Adipocyte (in vitro differentiated cells): ENCODE results near the gene PTPRN2.

Source experiments
- DNase-seq: peaks from one replicate; pipeline ENCODE4 v3.0.0-alpha.2; 2015; ENCODE audit warnings: low read depth
- H3K27me3 ChIP-seq: replicated peaks from 2 replicates; pipeline ENCODE4 v1.7.0; 2013; ENCODE audit warnings: mild to moderate bottlenecking, low read length, moderate library complexity; ENCODE audit not compliant: control insufficient read depth, insufficient read depth
- H3K36me3 ChIP-seq: 2 replicates; pipeline ENCODE4 v1.7.0; 2013; ENCODE audit warnings: low read length, mild to moderate bottlenecking, moderate library complexity; ENCODE audit not compliant: control insufficient read depth, insufficient read depth, severe bottlenecking
- H3K4me1 ChIP-seq: 2 replicates; pipeline ENCODE4 v1.7.0; 2013; ENCODE audit warnings: mild to moderate bottlenecking, low read length, moderate library complexity; ENCODE audit not compliant: control insufficient read depth, insufficient read depth
- H3K4me3 ChIP-seq: 2 replicates; pipeline ENCODE4 v1.7.0; 2013; ENCODE audit warnings: mild to moderate bottlenecking, low read length, moderate library complexity
- H3K9ac ChIP-seq: 2 replicates; pipeline ENCODE4 v1.7.0; 2013; ENCODE audit warnings: mild to moderate bottlenecking, low read length, moderate library complexity
- H3K9me3 ChIP-seq: 2 replicates; pipeline ENCODE4 v1.7.0; 2013; ENCODE audit warnings: mild to moderate bottlenecking, low read length, moderate library complexity; ENCODE audit not compliant: control insufficient read depth

PTPRN2 gene

DNA sequence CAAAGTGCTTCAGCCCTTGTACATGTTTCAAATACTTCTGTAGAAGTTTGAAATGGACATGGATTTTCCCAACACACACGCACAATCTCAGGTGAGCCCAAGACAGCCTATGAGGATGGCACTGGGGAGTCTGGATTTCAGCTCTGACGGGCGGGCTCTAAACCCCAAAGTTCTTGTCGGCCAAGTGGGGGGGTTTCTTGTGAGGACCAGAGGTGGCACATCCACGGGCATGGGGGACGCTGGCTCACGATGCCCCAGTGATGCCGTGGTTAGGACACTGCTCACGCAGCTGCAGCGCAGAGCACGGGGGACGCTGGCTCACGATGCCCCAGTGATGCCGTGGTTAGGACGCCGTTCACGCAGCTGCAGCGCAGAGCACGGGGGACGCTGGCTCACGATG lies 970.7 kb downstream of the PTPRN2 start:
- H3K36me3 ChIP-seq, result no peaks in the 10 kb centered on the region
- no peaks in the 10 kb centered on the region for H3K9me3 ChIP-seq
- no peak for DNase-seq

DNA sequence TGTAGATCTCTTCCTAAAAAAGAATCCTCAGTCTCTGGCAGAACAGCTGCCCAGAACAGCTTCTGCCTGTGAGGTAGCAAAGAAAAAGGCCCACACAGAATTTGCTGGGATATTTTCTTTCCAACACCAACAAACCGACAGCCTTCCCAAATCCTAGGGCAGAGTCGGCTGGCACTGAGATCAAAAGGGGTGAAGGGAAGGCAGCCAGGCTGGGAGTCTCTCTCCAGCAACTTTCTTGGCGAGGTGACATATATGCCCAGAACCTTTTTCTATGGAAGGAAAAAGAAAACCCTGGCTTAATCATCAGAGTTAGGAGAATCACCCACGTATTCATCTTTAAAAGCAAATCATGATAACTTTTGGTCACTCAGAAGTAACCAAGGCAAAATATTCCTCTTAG lies 971.2 kb downstream of the PTPRN2 start:
- Histone ChIP-seq H3K36me3 (no peaks in the 10 kb centered on the region), H3K27me3 (peaks cover 15% of the 10 kb centered on the region), H3K9ac (no peak overlapping the region), H3K9me3 (no peaks in the 10 kb centered on the region), H3K4me1 (no peaks in the 10 kb centered on the region), H3K4me3 (no peak overlapping the region)
- DNase-seq, result no peak

More for the DNA sequence above, 970.7 kb downstream of the PTPRN2 start:
- Histone ChIP-seq H3K4me3 (no peak overlapping the region), H3K9ac (no peak overlapping the region), H3K27me3 (peaks cover 14% of the 10 kb centered on the region), H3K4me1 (no peaks in the 10 kb centered on the region)

DNA sequence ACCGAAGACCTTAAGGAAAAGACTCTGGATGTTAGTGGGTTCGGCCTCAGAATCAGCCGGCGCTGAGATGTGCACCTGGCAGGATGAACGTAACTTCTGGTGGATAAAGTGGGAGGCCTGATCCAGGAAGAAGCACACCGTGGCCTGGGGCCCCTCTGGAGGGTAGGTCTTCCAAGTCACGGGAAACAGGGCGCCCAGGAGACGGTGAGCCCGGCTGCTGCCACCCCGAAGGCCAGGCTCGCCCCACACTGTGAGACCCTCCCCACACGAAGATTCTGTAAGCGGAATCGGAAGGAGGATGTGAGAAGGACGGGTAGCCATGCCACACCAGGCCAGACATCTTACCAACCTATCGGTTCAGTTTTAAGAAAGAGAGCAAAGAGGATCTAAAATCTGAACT lies 971.8 kb downstream of the PTPRN2 start:
- Histone ChIP-seq H3K9me3 (no peaks in the 10 kb centered on the region), H3K9ac (no peak overlapping the region), H3K4me1 (no peaks in the 10 kb centered on the region), H3K27me3 (peaks cover 15% of the 10 kb centered on the region), H3K4me3 (no peak overlapping the region), H3K36me3 (no peaks in the 10 kb centered on the region)
- DNase-seq, result no peak

DNA sequence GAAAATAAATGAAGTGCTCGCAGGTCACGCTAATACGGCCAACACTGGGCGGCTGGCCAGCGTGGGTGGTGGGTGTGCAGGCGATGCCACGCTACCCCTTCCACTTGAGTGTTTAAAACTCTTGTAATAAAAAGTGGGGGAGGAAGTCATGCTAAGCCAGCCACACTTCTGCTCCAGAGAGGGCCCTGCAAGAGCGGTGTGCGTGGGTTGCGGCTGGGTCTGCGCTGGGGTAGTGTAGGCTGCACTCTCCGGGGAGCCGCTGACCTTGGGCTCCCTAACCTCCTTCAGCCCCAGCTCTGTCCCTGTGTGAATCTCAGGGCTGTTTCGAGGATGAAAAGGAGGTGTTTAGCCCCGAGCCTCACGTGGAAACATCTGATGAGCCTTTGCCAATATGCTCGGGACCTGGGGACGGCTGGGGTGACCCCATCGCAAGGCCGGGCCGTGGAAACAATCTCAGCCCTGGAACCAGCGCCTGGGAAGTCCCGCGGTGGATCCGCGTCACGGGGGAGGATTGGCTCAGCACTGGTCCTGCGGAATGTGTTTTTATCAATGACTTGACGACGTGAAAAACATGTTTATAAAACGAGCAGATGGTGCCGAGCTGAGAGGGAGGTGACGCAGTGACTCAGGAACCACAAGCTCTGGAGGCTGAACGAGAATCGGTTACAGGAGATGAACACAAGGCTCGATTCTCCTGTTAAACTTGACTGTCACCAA lies 972.4 kb downstream of the PTPRN2 start:
- Histone ChIP-seq H3K27me3 (peaks cover 15% of the 10 kb centered on the region), H3K36me3 (no peaks in the 10 kb centered on the region), H3K9me3 (no peaks in the 10 kb centered on the region)

DNA sequence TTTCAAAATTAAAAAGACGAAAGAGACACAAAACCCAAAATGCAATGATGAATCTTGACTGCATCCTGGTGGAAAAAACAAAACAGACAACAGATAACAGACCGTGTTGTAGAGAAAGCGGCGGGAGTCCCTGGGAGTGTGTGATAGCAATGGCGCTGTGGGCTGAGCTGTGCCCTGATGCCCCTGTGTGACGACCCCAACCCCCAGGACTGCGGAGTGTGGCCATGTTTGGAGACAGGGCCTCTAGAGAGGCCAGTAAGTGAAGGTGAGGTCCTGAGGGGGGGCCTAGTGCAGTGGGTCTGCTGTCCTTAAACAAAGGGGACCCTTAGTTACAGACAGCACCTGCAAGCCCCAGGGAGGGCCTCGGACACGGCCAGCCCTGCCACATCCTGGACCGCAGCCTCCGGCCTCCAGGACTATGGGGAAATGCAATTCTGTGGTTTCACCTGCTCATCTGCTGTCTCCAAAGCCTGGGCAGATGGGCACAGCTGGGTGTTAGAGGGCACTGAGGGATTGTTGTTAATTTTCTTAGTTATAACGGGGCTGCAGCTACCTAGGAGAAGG lies 973.1 kb downstream of the PTPRN2 start:
- Histone ChIP-seq H3K4me3 (no peak overlapping the region), H3K36me3 (no peaks in the 10 kb centered on the region)

More for the DNA sequence above, 972.4 kb downstream of the PTPRN2 start:
- no peak for DNase-seq
- no peak overlapping the region for H3K9ac ChIP-seq
- no peak overlapping the region for H3K4me3 ChIP-seq
- no peaks in the 10 kb centered on the region for H3K4me1 ChIP-seq

DNA sequence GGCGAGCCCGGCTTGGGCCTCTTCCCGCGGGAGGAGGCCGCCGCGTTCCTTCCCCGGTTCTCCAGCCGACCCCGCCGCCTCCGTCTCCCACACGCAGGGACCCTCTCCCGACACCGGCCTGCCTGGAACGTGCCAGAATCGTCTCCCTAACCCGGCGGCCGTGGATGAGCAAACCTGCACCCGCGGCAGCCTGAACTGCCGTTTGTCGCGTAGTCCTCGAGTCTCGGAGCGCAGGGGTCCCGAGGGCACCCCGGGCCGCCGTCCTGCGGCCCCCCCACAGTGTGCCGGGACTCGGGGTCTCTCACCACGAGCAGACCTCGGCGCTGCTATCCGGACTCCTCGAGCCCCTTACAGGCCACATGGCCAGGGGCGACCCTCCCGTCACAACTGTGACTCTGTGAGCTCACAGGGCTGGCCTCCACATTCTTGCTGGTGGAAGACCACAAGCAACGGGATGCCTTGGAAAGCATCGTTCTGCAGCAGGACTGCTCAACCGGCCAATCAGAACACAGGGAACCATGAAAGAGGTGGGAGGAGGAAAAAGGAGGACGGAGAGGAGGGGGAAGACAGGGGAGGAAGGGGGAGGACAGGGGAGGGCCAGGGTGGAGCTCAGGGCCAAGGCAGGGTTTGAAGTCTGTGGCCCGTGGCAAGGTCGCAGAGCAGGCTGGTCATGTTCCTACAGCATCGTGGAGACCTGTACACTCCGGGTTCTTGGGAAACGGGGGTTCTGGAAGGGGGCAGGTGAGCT lies 973.9 kb downstream of the PTPRN2 start:
- H3K36me3 ChIP-seq, result no peaks in the 10 kb centered on the region
- H3K4me1 ChIP-seq, result no peaks in the 10 kb centered on the region
- no peak overlapping the region for H3K9ac ChIP-seq
- no peak for DNase-seq
- peak overlapping the region; percentile 62 for H3K4me3 ChIP-seq
- H3K27me3 ChIP-seq, result peaks cover 15% of the 10 kb centered on the region
- no peaks in the 10 kb centered on the region for H3K9me3 ChIP-seq

More for the DNA sequence above, 973.1 kb downstream of the PTPRN2 start:
- no peaks in the 10 kb centered on the region for H3K4me1 ChIP-seq
- DNase-seq, result no peak
- H3K27me3 ChIP-seq, result peaks cover 15% of the 10 kb centered on the region
- no peaks in the 10 kb centered on the region for H3K9me3 ChIP-seq
- no peak overlapping the region for H3K9ac ChIP-seq

DNA sequence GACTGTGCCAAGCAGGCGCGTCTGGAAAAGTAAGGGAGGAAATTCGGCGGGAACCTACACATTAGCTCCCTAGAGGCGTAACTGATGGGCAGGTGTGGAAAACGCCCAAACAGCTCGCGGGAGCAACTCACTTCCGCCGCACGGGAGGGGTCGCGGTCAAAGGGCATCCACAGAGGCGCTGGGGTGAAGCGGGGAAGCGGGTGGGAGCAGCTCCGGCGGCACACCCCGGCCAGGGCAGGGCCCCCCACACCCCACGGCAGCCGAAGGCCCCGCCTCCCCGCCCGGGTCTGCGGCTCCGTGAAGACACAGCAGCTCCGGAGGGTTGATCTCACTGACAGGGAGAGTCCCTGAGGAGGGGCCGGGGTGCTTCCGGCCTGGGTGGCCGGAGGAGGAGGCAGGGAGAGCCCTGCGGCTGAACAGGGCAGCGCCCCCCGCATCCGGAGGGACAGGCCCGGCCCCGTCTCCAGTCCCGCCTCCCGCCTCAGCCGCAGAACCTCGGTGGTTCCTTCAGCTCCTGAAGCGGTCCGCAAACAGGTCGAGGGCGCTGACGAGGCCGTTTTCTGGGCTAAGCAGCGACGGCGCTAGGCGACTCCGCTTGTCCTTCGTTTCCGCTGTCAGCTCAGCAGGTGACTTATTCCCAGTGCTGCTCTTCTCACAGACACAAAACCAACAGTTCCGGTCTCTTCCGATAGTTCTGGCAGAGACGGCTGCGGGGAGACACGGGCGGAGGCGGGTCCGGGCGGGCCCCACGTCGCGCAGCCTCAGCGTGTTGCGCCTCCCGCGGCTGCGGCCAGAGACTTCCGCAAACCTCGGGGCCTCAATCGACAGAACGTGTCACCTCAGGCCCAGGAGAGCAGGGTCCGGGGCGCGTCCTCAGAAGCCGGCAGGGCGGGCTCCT lies 974.7 kb downstream of the PTPRN2 start:
- Histone ChIP-seq H3K4me1 (no peaks in the 10 kb centered on the region), H3K9ac (no peak overlapping the region), H3K27me3 (peaks cover 15% of the 10 kb centered on the region), H3K4me3 (peak overlapping the region; percentile 62), H3K36me3 (no peaks in the 10 kb centered on the region), H3K9me3 (no peaks in the 10 kb centered on the region)
- no peak for DNase-seq

DNA sequence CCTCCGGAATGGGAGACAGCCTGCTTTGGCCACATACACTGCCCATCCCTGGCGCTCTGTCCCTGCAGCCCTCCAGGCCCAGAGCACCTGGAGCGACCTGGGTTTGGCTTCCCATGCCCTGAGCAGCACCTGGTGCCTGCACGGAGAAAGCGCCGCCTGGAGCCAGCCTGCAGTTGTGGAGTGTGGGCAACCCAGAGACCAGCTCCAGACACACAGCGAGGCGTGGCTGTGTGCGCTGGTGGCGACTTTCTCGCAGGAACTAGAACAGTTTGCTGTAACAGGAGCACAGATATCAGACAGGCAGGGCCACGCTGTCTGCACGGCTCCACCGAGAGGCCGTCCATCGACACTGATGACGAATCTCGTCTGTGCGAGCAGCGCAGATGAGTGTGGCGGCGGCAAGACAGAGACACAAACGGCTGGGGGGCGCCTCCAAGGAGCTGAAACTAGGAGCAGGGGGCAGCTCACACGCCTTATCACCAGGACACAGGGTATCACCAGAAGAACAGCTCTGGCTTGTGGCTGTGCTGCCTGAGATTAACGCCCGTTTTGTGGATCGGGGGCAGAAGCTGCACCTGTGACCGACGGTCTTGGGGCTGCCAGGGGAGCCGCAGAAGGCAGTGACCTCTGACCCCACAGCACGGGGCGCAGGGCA lies 975.5 kb downstream of the PTPRN2 start:
- Histone ChIP-seq H3K36me3 (no peaks in the 10 kb centered on the region), H3K27me3 (peaks cover 15% of the 10 kb centered on the region), H3K4me3 (no peak overlapping the region), H3K9me3 (no peaks in the 10 kb centered on the region), H3K9ac (no peak overlapping the region), H3K4me1 (no peaks in the 10 kb centered on the region)
- DNase-seq, result no peak

DNA sequence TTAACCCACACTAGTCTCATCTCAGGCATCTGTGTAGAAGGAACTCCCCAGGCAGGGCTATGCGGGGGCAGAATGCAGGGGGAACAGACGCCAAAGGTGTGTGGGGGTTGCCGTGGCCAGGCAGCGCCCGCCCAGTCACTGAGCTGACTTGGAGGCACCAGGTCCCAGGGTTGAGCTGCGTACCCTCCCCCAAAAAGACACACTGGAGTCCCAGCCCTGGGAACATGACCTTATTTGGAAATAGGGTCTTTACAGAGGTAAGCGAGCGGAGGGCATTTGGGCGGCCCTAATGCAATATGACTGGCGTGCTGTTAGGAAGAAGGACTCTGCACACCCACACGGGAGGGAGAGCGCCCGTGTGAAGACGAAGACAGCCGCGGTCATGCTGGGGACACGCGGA lies 976.3 kb downstream of the PTPRN2 start:
- H3K4me3 ChIP-seq, result no peak overlapping the region
- H3K9me3 ChIP-seq, result no peaks in the 10 kb centered on the region
- no peaks in the 10 kb centered on the region for H3K36me3 ChIP-seq
- no peaks in the 10 kb centered on the region for H3K4me1 ChIP-seq
- H3K27me3 ChIP-seq, result peaks cover 15% of the 10 kb centered on the region
- H3K9ac ChIP-seq, result no peak overlapping the region
- no peak for DNase-seq

DNA sequence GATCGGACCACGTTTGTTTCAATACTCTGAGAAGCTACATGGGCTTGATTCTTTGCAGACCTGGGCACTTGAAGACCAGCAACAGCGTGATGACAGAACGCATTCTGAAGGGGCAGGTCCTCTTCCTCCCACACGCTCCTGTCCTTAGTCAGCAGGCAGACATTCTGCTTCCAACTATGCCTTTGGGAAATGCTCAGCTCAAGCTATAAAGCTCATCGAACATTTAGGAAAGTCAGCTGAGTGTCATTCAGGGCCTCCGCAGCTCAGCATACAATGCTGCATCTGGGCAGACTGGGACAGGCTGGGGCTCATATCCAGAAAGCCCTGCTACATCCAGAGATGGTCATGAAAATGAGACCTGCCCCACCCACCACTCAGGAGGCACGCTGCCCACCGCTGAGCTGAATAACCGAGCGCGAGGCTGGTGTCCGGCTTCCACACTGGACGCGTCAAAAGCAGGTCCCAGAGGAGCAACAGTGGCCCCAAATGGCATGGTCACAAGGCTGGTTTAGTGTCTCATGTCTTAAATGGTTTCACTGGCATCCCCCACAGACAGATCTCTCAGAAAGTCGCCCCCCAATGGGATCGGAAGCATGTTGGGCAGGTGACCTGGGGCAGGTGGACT lies 976.8 kb downstream of the PTPRN2 start:
- Histone ChIP-seq H3K36me3 (no peaks in the 10 kb centered on the region), H3K9me3 (no peaks in the 10 kb centered on the region), H3K27me3 (peaks cover 15% of the 10 kb centered on the region), H3K4me3 (no peak overlapping the region), H3K4me1 (no peaks in the 10 kb centered on the region), H3K9ac (no peak overlapping the region)
- no peak for DNase-seq
